Melanocyte of skin (primary cell): ENCODE measurements around the gene SCYL1. TPM values are rescaled to one million over a fixed set of nuclear protein-coding genes. Genes with fewer than 3 reads are reported as not detected.

Source experiments
- small RNA-seq, 2 donors: library from RNA; depleted of rRNA; stranded (forward); fragments of <200 nt; gene quantifications; one replicate each; pipeline ENCODE3, GENCODE V24; 2012
- total RNA-seq, 2 donors: library from RNA; depleted of rRNA; stranded (reverse); fragments of >200 nt; gene quantifications; 2 replicates each; pipeline ENCODE4 v1.2.3, GENCODE V29; 2012

Gene SCYL1
- 10 to 100 TPM; 75.0 to 90.9 TPM for total RNA-seq

GRCh38 chr11:65524741-65525545 is at the start of gene SCYL1:
SCYL1 (plus strand) TSS chr11:65525083; CDS start chr11:65525154, 71 bp downstream.

GRCh38 chr11:65498977-65499712 is 25.7 kb upstream of the SCYL1 start, which contains the start of gene MALAT1:
MALAT1 (plus strand) TSS chr11:65499045.

GRCh38 chr11:65558002-65558929 is 33.4 kb downstream of the SCYL1 start, which contains the start of gene LTBP3:
LTBP3 (minus strand) TSS chr11:65558359; CDS start chr11:65557959, 400 bp downstream.

GRCh38 chr11:65569973-65570918 is 45.4 kb downstream of the SCYL1 start, which contains the start of gene ZNRD2:
ZNRD2 (plus strand) TSS chr11:65570477; CDS start chr11:65570492, 15 bp downstream.

GRCh38 chr11:65572356-65573051 is 47.6 kb downstream of the SCYL1 start, which contains the start of gene FAM89B:
FAM89B (plus strand) TSS chr11:65572538; CDS start chr11:65572670, 132 bp downstream.

GRCh38 chr11:65575568-65576231 is 50.8 kb downstream of the SCYL1 start, which contains the start of gene EHBP1L1:
EHBP1L1 (plus strand) TSS chr11:65576053; CDS start chr11:65576303, 250 bp downstream.

Small RNA genes within 50 kb of the gene (small RNA-seq; reads per million reads assigned to genes)
- gene AP001362.1: 0 reads per million in 2 donors
- gene RF01684: 0 reads per million in 2 donors

Other genes starting within 250 kb of the SCYL1 start
- gene CDC42EP2, start 210.2 kb upstream of the SCYL1 start, total RNA-seq: 1 to 10 TPM in 1 of 2 donors, under 1 TPM in 1; 0.34 to 3.0 TPM
- gene DPF2, start 191.2 kb upstream of the SCYL1 start, total RNA-seq: 10 to 100 TPM; 43.7 to 45.6 TPM
- gene TIGD3, start 170.3 kb upstream of the SCYL1 start, total RNA-seq: under 1 TPM; under 0.01 to 0.33 TPM
- 1 to 10 TPM; 1.3 to 3.8 TPM for gene SLC25A45, start 142.4 kb upstream of the SCYL1 start, total RNA-seq
- gene FRMD8, start 138.4 kb upstream of the SCYL1 start, total RNA-seq: 100 to 1,000 TPM in 1 of 2 donors, 10 to 100 TPM in 1; 59.2 to 108 TPM
- gene NEAT1, start 102.3 kb upstream of the SCYL1 start, total RNA-seq: 100 to 1,000 TPM; 128 to 294 TPM
- gene MALAT1, start 26.0 kb upstream of the SCYL1 start, total RNA-seq: 1,000 to 10,000 TPM; 3,281 to 4,065 TPM
- 10 to 100 TPM in 1 of 2 donors, 1 to 10 TPM in 1; 9.3 to 14.3 TPM for gene LTBP3, start 33.3 kb downstream of the SCYL1 start, total RNA-seq
- 10 to 100 TPM; 40.3 to 75.3 TPM for gene ZNRD2, start 45.4 kb downstream of the SCYL1 start, total RNA-seq
- gene FAM89B, start 47.5 kb downstream of the SCYL1 start, total RNA-seq: 10 to 100 TPM; 15.0 to 15.5 TPM
- 10 to 100 TPM; 18.0 to 49.2 TPM for gene EHBP1L1, start 51.0 kb downstream of the SCYL1 start, total RNA-seq
- under 1 TPM; 0.33 to 0.34 TPM for gene KCNK7, start 70.7 kb downstream of the SCYL1 start, total RNA-seq
- 100 to 1,000 TPM; 115 to 242 TPM for gene MAP3K11, start 89.1 kb downstream of the SCYL1 start, total RNA-seq
- 10 to 100 TPM; 30.3 to 34.3 TPM for gene PCNX3, start 90.7 kb downstream of the SCYL1 start, total RNA-seq
- gene SIPA1, start 113.0 kb downstream of the SCYL1 start, total RNA-seq: 10 to 100 TPM; 28.0 to 31.7 TPM
- 10 to 100 TPM; 27.3 to 35.8 TPM for gene RELA, start 137.8 kb downstream of the SCYL1 start, total RNA-seq
- gene KAT5, start 187.2 kb downstream of the SCYL1 start, total RNA-seq: 10 to 100 TPM; 58.3 to 58.5 TPM
- 10 to 100 TPM; 51.0 to 78.1 TPM for gene RNASEH2C, start 195.7 kb downstream of the SCYL1 start, total RNA-seq